Suppressor macrophage treated with lipopolysaccharide for 4 hours (primary cell): ENCODE data around the gene DPAGT1.
"Not testable (repeated sequence)": the region's sequence is repeated elsewhere in the genome, so short reads cannot be mapped to it uniquely, and the experiment has no call there.

Experiments used
- DNase-seq: peaks from one replicate; pipeline ENCODE4 v3.0.0-alpha.2; 2020

The DPAGT1 gene

GRCh38 chr11:119115484-119116234, 14.0 kb upstream of the DPAGT1 start:
- DNase-seq: peak; percentile 90

- no peak for DNase-seq
Measured at GRCh38 chr11:119114351-119114750, 12.7 kb upstream of the DPAGT1 start.

DNA sequence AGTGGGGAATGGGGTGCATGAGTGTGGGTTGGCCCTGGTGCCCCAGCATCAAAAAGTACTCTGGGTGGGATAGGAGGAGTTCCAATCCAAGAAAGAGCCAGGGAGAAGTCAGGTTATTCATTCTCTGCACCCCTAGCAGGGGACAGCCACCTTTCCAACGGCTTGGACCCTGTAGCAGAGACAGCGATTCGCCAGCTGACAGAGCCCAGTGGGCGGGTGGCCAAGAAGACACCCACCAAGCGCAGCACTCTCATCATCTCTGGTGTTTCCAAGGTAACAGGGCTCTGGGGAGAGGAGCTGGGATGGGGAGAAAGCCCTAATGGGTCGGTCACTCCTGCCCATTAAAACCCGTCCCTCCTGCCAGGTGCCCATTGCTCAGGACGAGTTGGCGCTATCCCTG, 12.1 kb upstream of the DPAGT1 start:
- DNase-seq: no peak

DNA sequence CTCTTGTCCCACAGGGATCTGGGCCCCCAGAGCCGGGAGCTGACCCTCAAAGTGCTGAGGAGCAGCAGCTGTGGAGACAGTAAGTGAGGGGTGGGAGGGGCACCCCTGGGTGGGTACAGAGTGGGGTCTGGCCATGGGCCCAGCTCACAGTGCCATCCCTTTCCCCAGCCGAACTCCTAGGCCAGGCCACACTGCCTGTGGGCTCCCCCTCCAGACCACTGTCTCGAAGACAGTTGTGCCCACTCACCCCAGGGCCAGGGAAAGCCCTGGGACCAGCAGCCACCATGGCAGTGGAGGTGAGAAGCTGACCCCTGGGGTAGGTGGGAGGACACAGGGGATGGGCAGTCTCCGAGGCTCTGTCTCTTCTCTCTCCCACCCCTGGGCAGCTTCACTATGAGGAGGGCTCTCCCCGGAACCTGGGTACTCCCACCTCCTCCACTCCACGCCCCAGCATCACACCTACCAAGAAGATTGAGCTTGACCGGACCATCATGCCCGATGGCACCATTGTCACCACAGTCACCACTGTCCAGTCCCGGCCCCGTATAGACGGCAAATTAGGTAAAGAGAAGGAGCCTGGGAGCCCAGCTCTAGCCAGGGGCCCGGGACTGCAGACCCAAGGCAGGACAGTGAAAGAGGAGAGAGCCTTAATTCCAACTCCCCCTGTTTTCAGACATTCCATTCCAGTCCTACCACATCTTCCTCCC, 10.8 kb upstream of the DPAGT1 start:
- no peak for DNase-seq

GRCh38 chr11:119111361-119111925, 9.8 kb upstream of the DPAGT1 start:
- no peak for DNase-seq

DNA sequence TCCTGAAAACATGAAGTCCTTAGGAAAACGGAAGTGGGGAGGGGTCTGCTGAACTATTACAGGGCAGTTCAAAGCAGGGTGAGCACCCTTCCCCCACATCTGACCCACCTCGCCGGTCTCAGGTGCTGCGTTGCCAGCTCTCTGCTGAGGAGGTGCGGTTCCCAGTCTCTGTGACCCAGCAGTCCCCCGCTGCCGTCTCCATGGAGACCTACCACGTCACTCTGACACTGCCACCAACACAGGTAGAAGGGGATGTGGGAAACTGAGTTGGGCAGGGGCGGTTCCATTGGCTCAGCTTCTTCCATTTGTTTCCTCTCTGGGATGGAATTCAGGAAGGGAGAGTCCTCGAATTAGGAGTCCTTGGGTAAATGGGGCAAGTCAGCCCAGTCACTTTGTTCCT, 8.8 kb upstream of the DPAGT1 start:
- DNase-seq: no peak

DNA sequence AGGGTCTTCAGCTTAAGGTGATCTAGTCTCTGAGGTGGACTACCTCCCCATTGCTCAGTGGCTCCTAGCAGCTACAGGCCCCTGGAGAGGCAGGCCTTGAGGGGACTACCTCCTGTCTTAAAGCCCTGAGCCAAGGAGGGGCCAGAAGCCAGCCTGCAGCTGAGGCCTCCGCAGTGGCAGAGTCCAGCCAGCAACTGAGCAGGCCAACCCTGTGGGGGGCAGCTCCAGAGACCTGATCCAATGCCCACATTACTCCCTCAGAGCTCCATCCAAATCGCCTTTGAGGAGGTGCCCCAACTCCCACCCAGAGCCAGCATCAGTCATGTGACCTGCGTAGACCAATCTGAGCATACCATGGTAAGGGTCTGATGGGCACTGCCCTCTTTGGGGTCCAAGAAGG, 8.2 kb upstream of the DPAGT1 start:
- DNase-seq: no peak

- no peak for DNase-seq
Measured at GRCh38 chr11:119108857-119109221, 7.2 kb upstream of the DPAGT1 start.

- DNase-seq: peak; percentile 59
Measured at GRCh38 chr11:119108146-119108856, 6.6 kb upstream of the DPAGT1 start.

DNA sequence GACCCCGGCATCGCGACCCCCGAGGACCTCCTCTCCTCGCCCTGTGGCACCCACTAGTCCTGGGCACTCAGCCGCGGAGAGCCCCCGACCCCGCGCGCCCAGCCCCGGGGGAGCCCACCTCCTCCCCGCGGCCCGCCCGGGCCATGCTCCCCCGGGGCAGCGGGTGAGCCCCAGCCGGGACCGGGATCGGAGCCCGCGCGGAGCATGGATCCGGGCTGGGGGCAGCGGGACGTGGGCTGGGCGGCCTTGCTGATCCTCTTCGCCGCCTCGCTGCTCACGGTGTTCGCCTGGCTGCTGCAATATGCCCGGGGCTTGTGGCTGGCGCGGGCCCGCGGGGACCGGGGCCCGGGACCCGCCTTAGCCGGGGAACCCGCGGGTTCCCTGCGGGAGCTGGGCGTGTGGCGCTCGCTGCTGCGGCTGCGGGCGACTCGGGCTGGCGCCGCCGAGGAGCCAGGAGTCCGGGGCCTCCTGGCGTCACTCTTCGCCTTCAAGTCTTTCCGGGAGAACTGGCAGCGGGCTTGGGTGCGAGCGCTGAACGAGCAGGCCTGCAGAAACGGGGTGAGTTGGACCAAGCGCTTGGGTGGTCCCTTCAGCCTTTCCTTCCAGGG, 6.0 kb upstream of the DPAGT1 start:
- DNase-seq: no peak

- DNase-seq: peak; percentile 95
Measured at GRCh38 chr11:119106564-119107537, 5.2 kb upstream of the DPAGT1 start, which contains the start of gene C2CD2L. Gene C2CD2L, plus strand, starts transcription at chr11:119107344. Its CDS starts 398 bp downstream, at chr11:119107742.

DNA sequence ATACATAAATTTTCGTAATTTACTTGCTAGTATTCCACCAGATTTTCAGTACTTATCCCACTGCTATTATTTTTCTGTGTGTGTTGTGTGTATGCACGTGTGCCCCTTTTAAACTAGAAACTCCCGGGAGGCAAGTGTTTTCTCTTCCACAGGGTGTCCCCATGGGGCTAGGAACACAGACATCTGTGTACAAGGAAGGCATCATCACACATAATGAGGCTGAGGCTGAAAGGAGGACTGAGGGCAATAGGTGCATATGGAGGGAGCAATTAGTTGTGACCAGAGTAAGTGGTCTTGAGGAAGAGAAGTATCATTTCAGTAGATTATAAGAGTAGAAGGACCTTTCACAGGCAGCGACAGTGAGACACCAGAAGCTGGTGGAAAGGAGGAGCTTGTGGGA, 2.1 kb upstream of the DPAGT1 start:
- DNase-seq: no peak

DNA sequence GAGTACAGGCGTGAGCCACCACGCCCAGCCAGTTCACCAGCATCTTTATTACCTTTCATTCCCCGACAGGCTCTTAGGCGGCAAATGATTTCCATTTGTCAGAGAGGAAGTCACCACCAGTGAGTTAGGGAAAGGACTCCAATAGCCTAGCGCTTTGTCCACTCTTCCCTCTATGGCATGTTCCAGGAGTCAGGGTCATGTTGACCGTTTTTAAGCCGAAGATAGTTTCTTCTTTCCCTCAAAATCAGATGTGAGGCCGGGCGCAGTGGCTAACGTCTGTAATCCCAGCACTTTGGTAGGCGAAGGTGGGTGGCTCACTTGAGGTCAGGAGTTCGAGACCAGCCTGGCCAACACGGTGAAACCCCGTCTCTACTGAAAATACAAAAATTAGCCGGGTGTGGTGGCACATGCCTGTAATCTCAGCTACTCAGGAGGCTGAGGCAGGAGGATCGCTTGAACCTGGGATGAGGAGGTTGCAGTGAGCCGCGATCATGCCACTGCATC, 1.6 kb upstream of the DPAGT1 start:
- DNase-seq: not testable (repeated sequence)

DNA sequence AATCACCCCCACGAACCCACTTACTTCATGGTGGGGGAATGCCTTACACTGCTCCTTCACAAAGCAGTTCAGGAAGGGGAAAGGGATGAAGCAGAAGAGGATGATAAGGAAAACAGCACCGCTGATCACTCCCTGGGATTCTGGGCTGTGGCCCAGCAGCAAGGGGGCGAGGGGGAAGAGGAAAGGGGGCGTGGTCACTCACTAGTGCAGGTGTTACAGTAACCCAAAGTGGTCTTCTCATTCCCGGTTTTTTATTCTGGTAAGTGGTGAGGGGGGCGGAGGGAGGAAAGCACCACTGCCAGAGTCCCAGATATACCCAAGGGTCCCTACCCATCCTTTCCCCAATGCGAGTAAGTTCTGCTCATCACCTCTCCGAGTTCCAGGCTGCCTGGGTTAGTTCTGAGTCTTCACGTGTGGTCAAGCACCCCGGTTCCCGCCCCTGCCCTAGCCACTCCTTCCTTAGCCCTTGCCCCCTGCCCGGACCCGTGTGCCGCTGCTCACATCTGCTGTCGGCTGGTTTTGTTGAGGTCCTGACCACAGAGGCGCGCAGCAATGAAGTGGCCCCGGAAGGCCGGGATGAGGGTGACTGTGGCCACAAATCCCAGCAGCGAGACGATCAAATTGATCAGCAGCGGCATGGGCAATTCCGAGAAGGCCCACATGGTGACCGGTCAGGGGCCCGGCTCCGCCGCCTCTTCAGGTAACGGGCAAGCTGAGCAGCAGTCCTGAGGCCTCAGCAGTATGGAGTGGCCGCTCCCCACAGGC, 477 bp downstream of the DPAGT1 start:
- DNase-seq: peak; percentile 27

DNA sequence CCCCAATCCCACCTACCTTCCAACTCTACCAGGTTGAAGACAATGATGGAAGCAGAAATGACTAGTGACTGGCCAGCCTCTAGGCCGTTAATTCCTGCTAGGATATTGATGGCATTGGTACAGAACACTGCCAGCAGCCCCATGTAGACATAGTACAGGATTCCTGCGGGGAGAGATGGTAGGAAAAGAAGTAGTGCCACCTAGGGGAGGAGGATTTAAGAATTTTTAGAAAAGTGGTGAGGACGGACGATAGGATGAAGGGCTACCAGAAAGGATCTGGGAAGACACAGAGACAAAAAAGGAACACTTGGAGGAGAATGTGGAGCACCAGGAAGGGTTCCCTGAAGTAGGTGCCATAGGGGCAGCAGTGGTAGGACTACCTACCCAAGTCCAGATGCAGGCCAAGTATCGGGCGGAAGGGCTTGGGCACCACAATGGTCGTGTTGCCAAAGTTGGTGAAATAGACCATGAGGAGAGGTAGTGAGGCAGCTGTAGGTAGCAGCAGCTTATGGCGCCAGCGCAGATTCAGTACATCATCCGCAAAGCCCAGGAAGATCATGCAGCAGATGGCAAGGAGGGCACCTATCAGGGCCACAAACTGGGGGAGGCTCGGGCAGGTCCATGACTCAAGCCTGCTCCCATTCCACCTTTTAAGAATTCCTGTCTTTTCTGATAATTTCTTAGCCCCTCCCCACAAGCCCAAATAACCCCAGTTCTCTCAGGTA, 1.2 kb downstream of the DPAGT1 start:
- peak; percentile 51 for DNase-seq

GRCh38 chr11:119099711-119100110, 1.9 kb downstream of the DPAGT1 start:
- no peak for DNase-seq

DNA sequence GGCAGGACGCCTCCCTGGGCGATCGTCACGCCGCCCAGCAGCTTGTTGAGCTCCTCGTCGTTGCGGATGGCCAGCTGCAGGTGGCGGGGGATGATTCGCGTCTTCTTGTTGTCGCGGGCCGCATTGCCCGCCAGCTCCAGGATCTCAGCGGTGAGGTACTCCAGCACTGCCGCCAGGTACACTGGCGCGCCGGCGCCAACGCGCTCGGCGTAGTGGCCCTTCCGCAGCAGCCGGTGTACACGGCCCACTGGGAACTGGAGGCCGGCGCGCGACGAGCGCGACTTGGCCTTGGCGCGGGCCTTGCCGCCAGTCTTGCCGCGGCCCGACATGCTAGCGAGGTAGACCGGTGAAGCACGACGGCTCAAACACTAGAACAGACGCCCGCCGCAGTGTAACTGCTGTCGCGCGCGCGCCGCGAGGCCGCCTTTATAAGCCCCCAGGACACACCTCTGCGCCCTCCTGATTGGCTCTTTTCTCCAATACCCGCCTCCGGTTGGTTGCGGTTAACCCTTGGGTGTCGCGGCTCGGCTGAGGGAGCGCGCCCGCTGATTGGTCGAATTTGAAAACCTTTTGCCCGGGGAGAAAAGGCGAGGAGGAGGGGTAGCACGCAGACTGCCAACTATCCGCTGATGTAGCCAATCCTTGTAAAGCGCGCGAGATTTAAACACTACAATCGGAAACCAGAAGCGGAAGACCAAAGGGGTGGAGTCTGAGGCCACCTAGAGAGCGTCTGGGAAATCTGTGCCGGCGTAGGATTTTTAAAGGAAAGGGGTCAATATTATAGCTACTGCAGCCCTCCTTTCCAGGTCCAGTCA, 6.4 kb downstream of the DPAGT1 start:
- DNase-seq: peak; percentile 100

GRCh38 chr11:119094816-119095065, 6.9 kb downstream of the DPAGT1 start:
- DNase-seq: peak; percentile 87
